Measurements from ENCODE around the gene CCDC85A. TPM values are rescaled to one million over a fixed set of nuclear protein-coding genes. Genes with fewer than 3 reads are reported as not detected.

Gene CCDC85A
- polyA plus RNA-seq, 3 donors, result 0.76 to 6.2 (median 2.0) TPM

DNA sequence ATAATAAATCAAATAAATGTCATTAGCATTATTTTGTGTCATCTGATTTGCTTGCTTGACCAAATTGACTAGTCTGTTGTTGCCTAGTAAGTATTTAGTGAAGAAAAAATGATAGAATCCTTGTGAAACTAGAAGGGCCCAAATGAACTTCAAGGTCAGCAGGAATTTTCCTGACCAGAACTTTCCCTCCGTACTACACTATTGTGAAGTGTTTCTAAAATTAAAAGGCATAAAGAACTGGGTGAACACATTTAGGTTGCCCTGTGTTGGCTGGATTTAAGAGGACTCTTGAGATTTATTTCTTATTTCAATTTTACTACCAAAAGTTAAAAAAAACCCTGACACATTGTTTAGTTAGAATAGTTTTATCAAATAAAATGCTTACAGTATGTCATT lies 142.6 kb downstream of the CCDC85A start:
- WGBS, 3 donors, result 54 to 61% (median 55%) methylated on average over 1 of the region's 1 CpG
- no peak overlapping the region for H3K27ac ChIP-seq (ENCODE audit: low read depth, low read length)

DNA sequence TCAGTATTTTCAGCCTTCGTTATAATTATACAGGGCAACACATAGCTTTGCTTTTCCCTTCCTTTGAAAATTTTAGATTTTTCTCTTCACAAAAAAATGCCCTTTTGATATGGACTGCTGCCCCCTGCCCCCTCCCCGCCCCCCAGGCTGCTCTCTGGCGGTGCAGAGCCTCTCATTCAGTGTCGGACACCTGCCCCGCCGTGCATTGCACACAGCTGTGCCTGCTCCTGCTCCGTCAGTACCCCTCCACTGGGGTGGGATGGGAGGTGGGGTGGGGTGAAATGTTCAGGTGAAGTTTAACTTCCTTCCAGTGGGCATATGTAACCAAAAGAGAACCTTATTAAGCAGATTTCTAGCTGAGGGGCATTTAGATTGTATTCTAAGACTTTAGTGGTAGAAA lies 148.0 kb downstream of the CCDC85A start:
- 81 to 96% (median 93%) methylated on average over 7 of the region's 7 CpGs for WGBS, 3 donors

DNA sequence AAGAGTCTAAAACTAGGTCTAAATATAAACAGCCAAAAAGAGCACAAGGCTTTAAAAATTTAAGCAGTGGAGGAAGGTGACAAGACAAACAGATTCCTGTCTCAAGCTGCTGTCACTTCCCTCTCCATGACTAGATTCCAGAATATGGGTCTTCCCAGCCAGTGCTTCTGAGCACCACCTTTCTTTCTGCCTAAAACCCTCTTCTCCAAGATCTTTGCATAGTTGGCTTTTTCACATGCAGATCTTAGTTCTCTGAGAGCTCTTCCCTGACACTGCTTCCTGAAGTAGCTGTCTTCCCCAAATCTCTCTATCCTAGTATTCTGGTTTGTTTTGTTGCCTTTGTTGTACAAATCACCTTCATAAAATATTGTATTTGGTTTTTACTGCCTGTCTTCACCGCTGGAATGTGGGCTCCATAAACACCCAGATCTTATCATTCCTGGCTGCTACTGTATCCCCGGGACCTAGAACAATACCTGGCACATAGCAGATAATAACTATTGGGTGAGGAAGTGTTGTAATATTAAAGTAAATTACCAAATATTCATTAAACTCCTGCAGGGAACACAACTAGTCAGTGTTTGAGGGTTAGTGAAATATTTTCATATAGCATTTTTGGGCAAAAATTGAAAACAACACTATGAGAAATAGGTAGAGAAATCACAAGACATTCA lies 150.2 kb downstream of the CCDC85A start:
- WGBS, 3 donors, result 26 to 53% (median 48%) methylated on average over 2 of the region's 2 CpGs
- H3K27ac ChIP-seq (ENCODE audit: low read depth, low read length), result no peak overlapping the region

More for the DNA sequence above, 148.0 kb downstream of the CCDC85A start:
- H3K27ac ChIP-seq (ENCODE audit: low read depth, low read length), result no peak overlapping the region

DNA sequence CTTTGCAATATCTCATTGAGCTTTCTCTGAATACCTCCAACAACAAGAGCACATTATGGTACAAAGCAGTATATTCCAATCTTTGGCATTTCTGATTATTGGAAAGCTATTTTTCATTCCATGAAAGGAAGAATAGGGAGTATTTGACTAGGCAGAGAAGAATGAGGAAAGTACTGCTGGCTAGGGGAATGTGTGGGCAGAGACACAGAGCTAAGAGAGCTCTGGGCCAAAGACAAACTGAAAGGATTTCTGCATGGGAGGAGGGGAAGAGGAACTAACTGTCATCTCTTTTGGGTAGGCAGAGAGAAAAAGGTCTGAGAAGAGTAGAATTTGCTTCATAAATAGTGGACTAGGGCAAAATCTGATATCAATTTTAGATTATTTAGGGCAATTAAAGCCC lies 150.8 kb downstream of the CCDC85A start:
- H3K27ac ChIP-seq (ENCODE audit: low read depth, low read length), result no peak overlapping the region

DNA sequence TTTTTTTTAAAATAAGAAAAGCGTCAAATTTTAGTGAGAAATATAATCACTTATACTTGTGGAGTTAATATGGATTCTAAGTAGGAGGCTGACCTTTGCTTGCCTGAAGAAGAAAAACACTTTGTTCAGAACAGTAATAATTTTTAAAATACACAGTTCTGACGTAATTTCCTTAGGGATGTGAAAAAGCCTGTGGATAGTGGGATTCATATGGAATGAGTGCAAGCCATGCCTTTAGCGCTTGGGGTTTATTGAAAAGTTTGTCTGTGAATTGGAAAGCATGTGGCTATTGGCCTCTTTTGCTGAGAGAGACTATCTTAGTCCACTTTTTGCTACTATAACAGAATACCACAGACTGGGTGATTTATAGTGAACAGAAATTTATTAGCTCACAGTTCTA lies 151.3 kb downstream of the CCDC85A start:
- WGBS, 3 donors, result 62 to 88% (median 63%) methylated on average over 3 of the region's 3 CpGs
- no peak overlapping the region for H3K27ac ChIP-seq (ENCODE audit: low read depth, low read length)

DNA sequence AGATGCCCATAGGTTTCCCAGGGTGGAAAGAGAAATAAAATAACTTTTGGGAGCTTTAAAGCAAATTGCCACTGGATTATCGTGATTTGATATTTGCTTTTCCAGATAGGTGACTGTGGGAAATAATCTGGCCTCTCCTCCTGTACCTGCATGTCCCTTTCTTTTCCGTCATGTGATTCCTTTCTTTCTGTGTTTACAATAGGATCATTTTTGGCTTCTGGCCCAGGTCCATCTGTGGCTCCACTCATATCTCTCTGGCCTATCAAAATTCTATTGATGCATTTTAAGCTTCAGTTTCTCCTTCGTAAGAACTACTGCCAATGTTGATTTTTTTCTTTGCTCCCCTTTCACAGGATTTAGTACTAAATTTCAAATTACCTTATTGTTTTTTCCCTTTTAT lies 153.6 kb downstream of the CCDC85A start:
- WGBS, 3 donors, result 12 to 80% (median 66%) methylated on average over 3 of the region's 3 CpGs

DNA sequence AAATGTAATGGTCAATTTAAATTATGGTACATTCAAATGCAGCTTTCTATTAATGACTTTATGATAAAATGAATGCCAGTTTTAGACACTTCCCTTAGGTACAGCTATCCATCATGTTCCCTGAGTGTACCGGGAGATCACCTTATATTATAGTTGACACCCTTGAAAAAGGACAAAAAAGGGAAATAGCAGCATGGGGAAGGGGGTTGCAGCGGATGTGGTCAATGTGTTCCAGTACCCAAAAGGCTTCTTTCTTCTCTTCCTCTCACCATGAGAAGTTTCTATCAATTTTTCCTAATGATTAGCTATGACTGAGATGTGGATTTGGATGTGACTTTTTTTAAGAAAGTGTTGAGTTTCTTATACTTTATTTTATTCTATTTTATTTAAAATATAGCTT lies 154.4 kb downstream of the CCDC85A start:
- 67 to 88% (median 75%) methylated on average over 2 of the region's 2 CpGs for WGBS, 3 donors
- no peak overlapping the region for H3K27ac ChIP-seq (ENCODE audit: low read depth, low read length)

More for the DNA sequence above, 153.6 kb downstream of the CCDC85A start:
- H3K27ac ChIP-seq (ENCODE audit: low read depth, low read length), result no peak overlapping the region

DNA sequence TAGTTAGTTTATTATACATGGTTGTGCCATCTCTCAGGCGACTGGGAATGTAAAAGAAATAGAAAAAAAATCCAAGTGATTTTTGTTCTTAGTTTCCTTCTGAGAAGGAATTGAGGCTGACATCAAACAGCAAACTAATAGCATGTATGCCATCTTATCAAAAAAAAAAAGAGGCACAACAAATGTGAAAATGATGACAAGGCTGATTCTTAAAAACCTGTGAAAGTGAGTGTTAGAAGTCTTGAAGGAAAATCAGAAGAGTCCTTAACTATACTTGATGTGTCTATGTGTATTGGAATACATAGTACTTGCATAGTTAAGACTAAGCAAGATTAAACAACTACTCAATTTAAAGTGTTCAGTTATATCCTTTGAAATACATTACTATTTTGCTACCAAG lies 161.0 kb downstream of the CCDC85A start:
- H3K27ac ChIP-seq (ENCODE audit: low read depth, low read length), result no peak overlapping the region
- 69 to 93% (median 89%) methylated on average over 1 of the region's 1 CpG for WGBS, 3 donors

DNA sequence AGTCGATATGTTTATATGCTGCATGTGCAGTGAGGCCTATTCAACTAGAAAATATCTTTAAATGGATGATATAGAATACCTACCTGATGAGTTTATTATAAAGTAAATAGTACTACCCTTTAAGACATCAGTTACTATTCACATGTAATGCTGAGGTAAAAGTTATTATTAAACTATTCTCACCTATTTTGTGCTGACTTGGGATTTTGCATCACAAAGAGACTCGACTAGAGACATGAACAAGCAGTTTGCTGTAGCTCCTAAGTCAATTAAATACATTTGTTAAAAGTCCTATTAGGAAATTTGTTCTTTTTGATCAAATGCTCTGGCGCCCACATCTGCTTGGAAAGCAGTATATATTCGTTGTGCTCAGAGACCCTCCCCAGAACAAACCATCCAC lies 164.1 kb downstream of the CCDC85A start:
- no peak overlapping the region for H3K27ac ChIP-seq (ENCODE audit: low read depth, low read length)
- 76 to 92% (median 85%) methylated on average over 4 of the region's 4 CpGs for WGBS, 3 donors

DNA sequence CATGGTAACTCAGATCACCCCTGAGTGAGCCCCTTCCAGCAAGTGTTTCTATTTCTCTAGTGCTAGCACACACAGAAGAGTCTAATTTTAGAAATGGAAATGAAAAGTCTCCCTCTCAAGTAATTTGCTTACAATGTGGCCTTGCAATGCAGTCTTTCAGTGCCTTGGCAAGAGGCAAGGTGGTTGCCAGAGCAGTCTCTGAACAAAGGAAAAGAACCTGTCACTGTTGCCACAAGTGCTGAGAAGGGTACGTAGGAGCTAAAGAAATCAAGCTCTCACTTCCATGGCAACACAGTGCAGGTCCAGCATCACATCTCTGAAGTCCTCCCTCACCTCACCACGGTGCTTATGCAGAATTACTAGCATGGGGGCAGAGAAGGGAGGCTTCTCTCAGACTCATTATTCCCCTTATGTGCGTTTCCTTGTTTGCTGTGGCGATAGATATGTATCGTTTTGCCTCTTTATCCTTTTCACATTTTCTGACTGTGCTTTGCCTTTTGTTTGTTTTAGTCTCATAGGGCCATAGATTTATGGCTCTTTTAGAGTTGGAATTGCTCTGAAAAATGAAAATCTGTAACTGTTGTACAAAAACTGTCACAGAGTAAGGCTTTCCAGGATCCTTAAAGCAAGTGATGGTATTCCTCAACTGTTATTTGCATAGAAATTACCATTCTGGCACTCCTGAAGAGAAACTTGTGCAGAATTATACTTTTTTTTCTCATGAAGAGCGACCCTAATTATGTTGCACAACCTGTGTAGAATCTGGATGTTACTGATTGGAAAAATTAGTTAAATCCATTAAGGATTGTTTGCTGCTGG lies 164.8 kb downstream of the CCDC85A start:
- WGBS, 3 donors, result 57 to 72% (median 69%) methylated on average over 6 of the region's 6 CpGs
- H3K27ac ChIP-seq (ENCODE audit: low read depth, low read length), result no peak overlapping the region

DNA sequence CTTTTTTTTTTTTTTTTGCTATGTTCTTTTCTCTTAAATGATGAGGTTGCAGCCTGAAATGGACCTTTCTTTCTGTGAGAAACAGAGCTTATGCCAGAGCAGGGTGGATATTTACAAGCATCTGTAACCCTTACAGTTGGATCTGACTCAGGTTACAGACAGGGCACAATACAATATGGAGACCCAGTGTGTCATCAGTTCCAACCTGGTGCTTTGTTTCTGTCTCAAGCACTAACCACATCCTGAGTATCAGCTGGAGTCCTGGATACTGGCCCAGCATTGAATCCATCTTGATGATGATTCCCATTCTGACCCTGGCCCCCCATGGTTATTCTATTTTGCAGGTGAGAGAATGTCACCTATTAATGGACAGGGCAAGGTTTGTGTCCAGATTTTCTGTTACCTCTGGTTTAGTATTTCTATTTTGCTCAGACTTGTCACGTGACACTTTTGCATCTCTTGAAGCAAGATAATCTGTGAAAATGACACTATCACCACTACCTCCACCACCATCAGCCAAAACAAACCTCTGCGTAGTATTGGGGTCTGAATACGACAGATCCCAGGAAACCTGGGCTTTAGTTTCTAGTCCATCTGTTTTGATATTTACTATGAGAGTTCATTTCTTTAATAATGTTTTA lies 174.0 kb downstream of the CCDC85A start:
- 86 to 89% (median 86%) methylated on average over 3 of the region's 3 CpGs for WGBS, 3 donors
- H3K27ac ChIP-seq (ENCODE audit: low read depth, low read length), result no peak overlapping the region

DNA sequence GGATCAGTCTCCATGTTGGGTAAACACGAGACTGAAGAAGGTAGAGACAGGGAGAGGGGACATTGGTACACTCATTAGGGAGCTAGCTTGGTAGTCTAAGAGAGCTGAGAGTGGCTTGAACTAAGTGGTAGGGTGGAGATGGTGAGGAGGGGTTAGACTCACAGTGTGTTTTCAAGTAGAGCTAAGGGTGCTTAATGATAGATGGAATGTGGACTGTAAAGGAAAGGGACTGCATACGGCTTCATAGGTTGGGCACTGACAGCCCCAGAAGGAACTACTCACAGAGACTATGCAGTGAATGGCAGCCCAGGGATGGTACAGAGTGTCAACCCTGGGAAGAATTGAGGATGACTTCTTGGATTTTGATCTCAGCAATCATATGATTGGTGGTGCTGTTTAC lies 178.1 kb downstream of the CCDC85A start:
- 60 to 92% (median 78%) methylated on average over 2 of the region's 2 CpGs for WGBS, 3 donors
- no peak overlapping the region for H3K27ac ChIP-seq (ENCODE audit: low read depth, low read length)

DNA sequence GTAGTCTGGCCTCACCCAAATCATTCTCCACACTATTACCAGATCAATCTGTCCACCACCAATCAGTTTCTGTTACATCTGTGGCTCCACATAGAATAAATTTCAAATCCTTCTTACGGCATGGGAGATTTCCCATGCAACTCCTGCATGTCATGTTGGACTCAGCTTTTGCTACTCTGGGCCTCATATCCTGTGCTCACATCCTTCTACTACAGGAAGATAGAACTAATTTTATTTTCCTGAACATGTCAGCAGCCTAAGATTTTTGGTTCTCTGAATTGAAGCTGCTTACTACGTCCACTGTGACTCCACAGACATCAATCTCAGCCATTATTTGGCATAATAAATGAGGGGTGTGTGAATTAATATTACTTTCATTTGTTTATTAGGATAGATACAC lies 181.1 kb downstream of the CCDC85A start:
- H3K27ac ChIP-seq (ENCODE audit: low read depth, low read length), result no peak overlapping the region
- WGBS, 3 donors, result 58 to 76% (median 63%) methylated on average over 2 of the region's 2 CpGs

DNA sequence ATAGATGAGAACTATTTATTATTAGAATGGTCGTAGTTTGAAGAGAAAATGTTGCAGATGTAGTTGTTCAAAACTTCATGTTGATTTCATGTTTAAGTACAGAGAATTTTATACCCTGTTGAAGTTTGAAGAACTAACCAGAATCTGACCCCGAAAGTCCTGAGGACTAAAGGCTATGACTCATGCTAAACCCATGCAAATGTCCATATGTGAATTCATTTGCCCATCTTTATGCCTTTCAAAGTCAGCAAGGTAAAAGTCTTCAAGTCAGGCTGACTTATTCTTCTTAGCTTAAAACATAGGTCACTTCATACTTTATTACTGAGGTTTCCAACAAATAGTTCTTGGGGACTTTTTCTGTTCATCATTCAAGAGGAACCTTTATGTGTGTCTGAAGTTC lies 185.5 kb downstream of the CCDC85A start:
- no peak overlapping the region for H3K27ac ChIP-seq (ENCODE audit: low read depth, low read length)
- WGBS, 3 donors, result 87 to 90% (median 89%) methylated on average over 2 of the region's 2 CpGs

DNA sequence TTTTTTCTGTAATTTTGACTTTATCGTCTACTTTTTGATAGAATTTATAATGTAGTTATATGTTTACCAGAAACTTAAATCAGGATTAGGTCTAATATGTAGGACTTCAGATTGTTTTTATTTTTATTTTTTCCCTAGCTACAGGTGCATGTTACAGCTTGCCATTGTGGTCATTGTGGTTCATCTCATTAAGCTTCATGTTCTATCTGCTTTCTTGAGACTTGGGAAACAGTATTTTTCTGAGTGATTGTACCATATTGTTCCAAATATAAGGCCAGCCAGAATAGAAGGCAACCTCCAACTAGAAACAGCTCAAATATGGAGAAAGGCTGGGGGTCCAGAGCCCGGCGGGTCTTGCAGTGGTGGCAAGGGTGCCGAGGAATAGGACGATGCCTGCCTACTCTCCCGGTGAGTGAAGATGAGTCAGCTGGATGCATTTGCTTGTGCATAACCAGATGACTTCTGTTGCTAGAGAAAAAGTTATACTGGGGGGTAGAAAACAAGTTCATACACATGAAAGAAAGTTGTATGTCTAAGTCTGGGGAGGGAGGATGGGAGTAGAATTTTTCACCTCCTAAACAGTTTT lies 188.4 kb downstream of the CCDC85A start:
- 93 to 97% (median 95%) methylated on average over 6 of the region's 6 CpGs for WGBS, 3 donors
- no peak overlapping the region for H3K27ac ChIP-seq (ENCODE audit: low read depth, low read length)

DNA sequence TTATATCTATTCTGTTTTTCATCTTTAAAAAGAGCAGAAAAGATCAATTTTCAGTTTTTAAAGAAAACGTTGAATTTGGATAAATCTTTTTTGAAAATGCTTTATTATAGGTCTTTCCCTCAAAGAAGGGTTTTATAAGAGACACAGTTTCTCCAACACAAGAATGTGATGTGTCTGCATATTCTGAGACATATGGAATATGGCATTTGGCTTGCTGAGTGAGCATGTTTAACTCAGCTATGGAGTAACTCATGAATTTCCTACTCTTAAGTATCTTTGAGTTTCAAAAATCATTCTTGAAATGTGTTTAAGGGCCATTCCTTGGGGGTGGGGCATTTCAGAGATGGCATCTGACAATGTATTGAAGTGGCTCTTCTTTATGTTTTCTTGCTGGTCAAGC lies 191.5 kb downstream of the CCDC85A start:
- 44 to 48% (median 46%) methylated on average over 1 of the region's 1 CpG for WGBS, 3 donors
- H3K27ac ChIP-seq (ENCODE audit: low read depth, low read length), result no peak overlapping the region

DNA sequence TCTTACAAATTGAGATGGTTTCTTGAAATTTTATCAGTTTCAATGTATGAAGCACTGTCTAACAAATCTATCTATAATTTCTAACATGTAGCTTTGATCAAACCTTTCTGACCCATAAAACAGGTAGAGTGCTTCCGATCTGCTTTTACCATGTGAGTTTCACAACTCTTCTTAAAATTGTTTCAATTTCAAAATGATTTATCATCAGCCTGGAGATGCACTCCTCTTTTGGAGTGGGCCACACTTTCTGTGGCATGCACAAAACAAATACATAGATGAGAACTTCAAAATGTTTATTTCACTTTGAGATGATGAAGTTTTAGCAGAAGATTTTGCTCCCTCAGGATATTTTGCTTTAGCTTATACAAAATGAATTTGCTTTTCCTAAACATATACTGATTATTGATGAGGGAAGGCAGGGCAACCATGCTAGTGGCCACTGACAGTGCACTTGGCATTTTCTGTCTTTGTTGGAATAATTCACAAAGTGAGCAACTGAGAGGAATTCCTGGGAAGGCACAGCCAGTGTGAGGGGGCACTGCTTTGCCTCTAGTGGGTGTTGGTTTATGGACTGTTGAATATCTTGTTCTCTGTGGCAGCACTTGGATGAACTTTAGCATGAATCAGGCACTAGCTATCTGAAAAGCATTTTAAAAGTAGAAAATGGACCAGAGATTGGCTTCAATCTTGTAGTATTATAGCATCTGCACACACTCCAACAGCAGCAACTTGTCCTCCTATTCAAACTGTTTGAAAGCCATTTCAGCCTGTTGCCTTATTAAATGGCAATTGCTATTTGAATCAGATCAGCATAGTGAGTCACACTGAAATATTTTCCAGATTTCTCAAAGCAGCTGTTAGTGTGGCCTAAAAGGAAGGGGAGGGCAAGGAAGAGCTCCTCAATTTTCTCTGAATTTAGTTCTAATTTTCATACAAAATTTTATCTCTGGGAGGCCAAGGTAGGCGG lies 193.2 kb downstream of the CCDC85A start:
- 84 to 96% (median 91%) methylated on average over 2 of the region's 2 CpGs for WGBS, 3 donors

DNA sequence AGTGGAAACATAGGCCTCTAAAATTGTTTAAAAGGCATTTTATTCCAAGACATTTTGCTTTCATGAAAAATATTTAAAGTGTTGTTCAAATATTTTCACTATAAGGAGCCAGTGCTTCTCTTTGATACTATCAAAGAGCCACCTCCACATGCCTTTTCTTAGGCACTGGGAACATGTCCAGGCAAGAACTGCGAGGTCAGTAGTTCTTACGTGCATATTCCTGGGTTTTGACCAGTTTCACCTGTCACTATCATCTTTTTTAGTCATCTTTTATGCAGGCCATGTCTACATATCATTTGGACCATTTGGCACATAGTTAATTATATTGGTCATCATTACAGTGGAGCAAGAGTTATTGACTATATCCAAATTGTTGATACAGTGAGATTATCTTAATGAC lies 195.3 kb downstream of the CCDC85A start:
- WGBS, 3 donors, result 80 to 86% (median 85%) methylated on average over 2 of the region's 2 CpGs
- H3K27ac ChIP-seq (ENCODE audit: low read depth, low read length), result no peak overlapping the region

More for the DNA sequence above, 193.2 kb downstream of the CCDC85A start:
- no peak overlapping the region for H3K27ac ChIP-seq (ENCODE audit: low read depth, low read length)

Measured in adipose tissue (tissue), 3 donors.